Ectodermal cell (in vitro differentiated cells): ENCODE measurements around the gene NOS3.
A peak's percentile ranks its signal among the peaks of the same experiment; 100 is the strongest.

Experiments
- H3K27ac ChIP-seq: 2 replicates; pipeline ENCODE4 v1.7.0; 2013; ENCODE audit warnings: mild to moderate bottlenecking, low read depth, low read length; ENCODE audit not compliant: insufficient read depth, poor library complexity, severe bottlenecking
- H3K27me3 ChIP-seq: 2 replicates; pipeline ENCODE4 v1.7.0; 2013; ENCODE audit warnings: mild to moderate bottlenecking, low read length; ENCODE audit not compliant: insufficient read depth, control insufficient read depth, poor library complexity, severe bottlenecking
- H3K36me3 ChIP-seq: one replicate; pipeline ENCODE4 v1.7.0; 2013; ENCODE audit warnings: low read length; ENCODE audit not compliant: control insufficient read depth, insufficient read depth
- H3K4me1 ChIP-seq: one replicate; pipeline ENCODE4 v1.7.0; 2013; ENCODE audit warnings: low read length; ENCODE audit not compliant: control insufficient read depth, insufficient read depth
- H3K4me3 ChIP-seq: 2 replicates; pipeline ENCODE4 v1.7.0; 2013; ENCODE audit warnings: low read depth, low read length, control low read depth; ENCODE audit not compliant: insufficient read depth
- H3K9me3 ChIP-seq: 2 replicates; pipeline ENCODE4 v1.7.0; 2013; ENCODE audit warnings: mild to moderate bottlenecking, low read length, moderate library complexity; ENCODE audit not compliant: control insufficient read depth
- WGBS, 2 experiments: methylation state at CpG; one replicate each; pipeline ENCODE4 v1.1.7; 2013; ENCODE audit warnings: missing lambda C conversion rate in 2 of 2; 5-methylcytosine and 5-hydroxymethylcytosine counted together

NOS3 gene

GRCh38 chr7:150966002-150966401 lies 24.8 kb upstream of the NOS3 start:
- no peaks in the 10 kb centered on the region for H3K36me3 ChIP-seq
- WGBS, 2 experiments = 89 to 91% methylated on average over 1 of the region's 1 CpG
- no peaks in the 10 kb centered on the region for H3K9me3 ChIP-seq
- no peaks in the 10 kb centered on the region for H3K27me3 ChIP-seq
- no peak overlapping the region for H3K4me3 ChIP-seq
- no peak overlapping the region for H3K27ac ChIP-seq
- peaks cover 42% of the 10 kb centered on the region for H3K4me1 ChIP-seq

GRCh38 chr7:150967349-150967748 lies 23.5 kb upstream of the NOS3 start:
- H3K4me3 ChIP-seq = no peak overlapping the region
- H3K9me3 ChIP-seq = no peaks in the 10 kb centered on the region
- 96% methylated on average over 6 of the region's 6 CpGs for WGBS, 2 experiments
- H3K36me3 ChIP-seq = no peaks in the 10 kb centered on the region
- peaks cover 50% of the 10 kb centered on the region for H3K4me1 ChIP-seq
- H3K27ac ChIP-seq = no peak overlapping the region
- H3K27me3 ChIP-seq = no peaks in the 10 kb centered on the region

- Histone ChIP-seq H3K9me3 (no peaks in the 10 kb centered on the region), H3K36me3 (no peaks in the 10 kb centered on the region), H3K27ac (no peak overlapping the region), H3K4me1 (peaks cover 51% of the 10 kb centered on the region), H3K27me3 (no peaks in the 10 kb centered on the region), H3K4me3 (no peak overlapping the region)
- 92 to 95% methylated on average over 15 of the region's 15 CpGs for WGBS, 2 experiments
Measured at GRCh38 chr7:150968056-150968733, 22.6 kb upstream of the NOS3 start.

- WGBS, 2 experiments = 70 to 73% methylated on average over 16 of the region's 16 CpGs
- H3K27ac ChIP-seq = no peak overlapping the region
- peaks cover 51% of the 10 kb centered on the region for H3K4me1 ChIP-seq
- no peaks in the 10 kb centered on the region for H3K9me3 ChIP-seq
- H3K27me3 ChIP-seq = no peaks in the 10 kb centered on the region
- no peak overlapping the region for H3K4me3 ChIP-seq
- H3K36me3 ChIP-seq = no peaks in the 10 kb centered on the region
Measured at GRCh38 chr7:150968734-150969372, 22.0 kb upstream of the NOS3 start.

GRCh38 chr7:150969475-150969874 lies 21.3 kb upstream of the NOS3 start:
- no peak overlapping the region for H3K27ac ChIP-seq
- no peaks in the 10 kb centered on the region for H3K36me3 ChIP-seq
- WGBS, 2 experiments = 38 to 47% methylated on average over 7 of the region's 7 CpGs
- no peaks in the 10 kb centered on the region for H3K27me3 ChIP-seq
- H3K9me3 ChIP-seq = no peaks in the 10 kb centered on the region
- no peak overlapping the region for H3K4me3 ChIP-seq
- H3K4me1 ChIP-seq = peaks cover 52% of the 10 kb centered on the region

- H3K27ac ChIP-seq = no peak overlapping the region
- H3K4me1 ChIP-seq = peaks cover 47% of the 10 kb centered on the region
- WGBS, 2 experiments = 74 to 79% methylated on average over 11 of the region's 11 CpGs
Measured at GRCh38 chr7:150970424-150970823, 20.4 kb upstream of the NOS3 start.

GRCh38 chr7:150971242-150972022 lies 19.4 kb upstream of the NOS3 start:
- WGBS, 2 experiments = 59 to 63% methylated on average over 16 of the region's 16 CpGs
- Histone ChIP-seq H3K27ac (peak overlapping the region; percentile 71), H3K4me3 (no peak overlapping the region), H3K4me1 (peaks cover 57% of the 10 kb centered on the region), H3K36me3 (no peaks in the 10 kb centered on the region), H3K9me3 (no peaks in the 10 kb centered on the region), H3K27me3 (peaks cover 14% of the 10 kb centered on the region)

More at GRCh38 chr7:150970424-150970823, 20.4 kb upstream of the NOS3 start:
- H3K36me3 ChIP-seq = no peaks in the 10 kb centered on the region
- no peak overlapping the region for H3K4me3 ChIP-seq
- no peaks in the 10 kb centered on the region for H3K9me3 ChIP-seq
- H3K27me3 ChIP-seq = peaks cover 4% of the 10 kb centered on the region

GRCh38 chr7:150972023-150972468 lies 18.8 kb upstream of the NOS3 start:
- H3K27me3 ChIP-seq = peaks cover 20% of the 10 kb centered on the region
- no peak overlapping the region for H3K4me3 ChIP-seq
- peaks cover 63% of the 10 kb centered on the region for H3K4me1 ChIP-seq
- H3K36me3 ChIP-seq = no peaks in the 10 kb centered on the region
- H3K27ac ChIP-seq = peak overlapping the region; percentile 71
- WGBS, 2 experiments = 77 to 82% methylated on average over 12 of the region's 12 CpGs
- no peaks in the 10 kb centered on the region for H3K9me3 ChIP-seq

GRCh38 chr7:150972741-150973140 lies 18.1 kb upstream of the NOS3 start:
- H3K27ac ChIP-seq = no peak overlapping the region
- 89% methylated on average over 8 of the region's 8 CpGs for WGBS, 2 experiments
- H3K27me3 ChIP-seq = peaks cover 25% of the 10 kb centered on the region
- H3K36me3 ChIP-seq = no peaks in the 10 kb centered on the region
- no peak overlapping the region for H3K4me3 ChIP-seq
- H3K9me3 ChIP-seq = no peaks in the 10 kb centered on the region
- peaks cover 67% of the 10 kb centered on the region for H3K4me1 ChIP-seq
